ENCODE measurements around the gene GNAO1.

Gene GNAO1

GRCh38 chr16:56316545-56316944 lies 125.3 kb downstream of the GNAO1 start:
- no peak for DNase-seq

GRCh38 chr16:56317998-56318826 lies 126.9 kb downstream of the GNAO1 start:
- peak; percentile 31 for DNase-seq

- no peak for DNase-seq
These were observed 127.5 kb downstream of the GNAO1 start for GRCh38 chr16:56318827-56319140.

DNA sequence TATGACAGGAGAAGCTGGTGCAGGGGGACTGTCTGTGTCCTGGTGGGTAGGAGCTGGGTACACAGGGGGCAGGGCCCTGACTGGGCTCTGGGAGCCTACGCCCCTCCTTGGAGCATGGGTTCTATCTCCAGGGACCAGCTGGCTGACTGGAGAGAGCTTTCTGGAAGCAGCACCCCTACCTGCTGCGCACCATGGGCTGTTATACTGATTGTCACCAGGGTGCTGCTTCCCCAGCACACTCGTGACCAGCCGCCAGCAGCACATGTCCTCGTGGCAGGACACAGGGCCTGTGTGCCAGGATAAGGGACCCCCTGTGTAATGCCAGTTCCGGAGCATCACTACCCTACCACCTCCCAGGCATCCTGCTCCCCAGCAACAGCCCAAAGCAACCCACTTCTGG lies 128.1 kb downstream of the GNAO1 start:
- no peak for DNase-seq

DNA sequence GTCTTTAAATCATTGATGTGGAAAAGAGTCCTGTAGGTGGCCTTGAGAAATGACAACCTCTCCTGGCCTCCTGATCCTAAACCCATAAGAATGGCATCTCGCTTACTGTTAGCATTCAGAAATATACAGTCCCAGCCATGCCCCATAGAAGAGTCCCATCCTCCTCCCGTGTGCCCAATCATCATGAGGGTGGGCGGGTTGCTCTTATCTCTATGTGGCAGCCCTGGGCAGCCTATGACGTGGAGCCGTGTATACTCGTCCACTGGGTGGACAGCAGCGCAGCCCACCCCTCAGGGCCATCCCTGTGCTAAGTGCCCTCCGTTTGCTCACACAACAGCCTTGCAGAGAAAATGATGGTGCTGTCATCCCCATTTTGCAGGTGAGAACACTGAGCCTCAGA lies 128.8 kb downstream of the GNAO1 start:
- DNase-seq, result no peak

DNA sequence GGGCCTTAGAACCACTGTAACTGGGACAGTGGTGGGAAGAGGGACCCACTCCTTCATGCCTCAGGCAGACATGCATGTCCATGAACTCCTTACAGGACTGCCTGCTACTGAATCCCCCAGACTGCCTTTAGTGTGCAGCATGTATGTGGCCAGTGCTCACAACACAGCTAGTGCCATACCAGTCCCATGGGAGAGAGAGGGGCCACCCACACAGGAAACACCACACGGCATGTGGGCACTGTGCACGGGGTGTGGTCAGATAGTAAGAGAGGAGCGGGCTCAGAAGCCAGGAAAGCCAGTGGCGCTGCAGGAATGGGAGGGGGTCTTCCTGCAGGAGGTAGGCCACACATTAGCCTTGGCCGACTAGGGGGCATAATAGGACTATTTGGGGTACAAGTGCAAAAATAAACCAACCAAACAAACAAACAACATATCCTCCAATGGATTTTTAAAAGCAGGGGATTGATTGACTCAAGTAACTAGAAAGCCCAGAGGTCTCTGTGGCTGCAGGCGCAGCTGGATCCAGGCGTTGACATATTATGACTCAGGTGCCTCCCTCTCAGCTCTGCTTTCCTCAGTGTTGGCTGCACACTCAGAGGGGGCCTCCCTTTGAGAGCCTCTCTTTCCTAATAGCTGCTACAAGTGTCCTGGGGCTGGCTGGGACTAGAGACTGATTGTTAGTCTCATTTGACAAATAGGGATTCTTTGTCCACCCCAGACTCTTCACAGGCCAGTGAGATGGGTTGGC lies 129.7 kb downstream of the GNAO1 start:
- DNase-seq, result no peak

GRCh38 chr16:56321571-56321970 lies 130.3 kb downstream of the GNAO1 start:
- no peak for DNase-seq

- DNase-seq, result no peak
These were observed 133.1 kb downstream of the GNAO1 start for GRCh38 chr16:56324406-56324805.

DNA sequence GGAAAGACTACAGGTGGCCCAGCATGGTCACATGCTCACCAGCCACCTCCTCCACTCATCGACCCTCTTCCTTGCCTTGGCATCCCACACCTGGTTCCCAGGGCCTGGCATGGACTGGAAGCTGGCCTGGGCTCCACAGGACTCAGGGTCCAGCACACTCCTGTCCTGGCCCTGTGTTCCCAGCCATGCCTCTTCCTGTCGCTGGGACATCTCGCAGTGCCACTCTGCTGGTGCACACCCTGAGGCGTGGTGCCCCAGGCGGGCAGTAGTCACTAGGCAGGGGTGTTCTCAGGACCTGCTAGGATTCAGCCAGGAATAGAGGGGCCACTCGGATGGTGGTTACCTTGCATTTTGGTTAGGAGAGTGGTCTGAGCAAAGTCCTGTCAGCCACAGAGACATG lies 134.7 kb downstream of the GNAO1 start:
- DNase-seq, result no peak

- DNase-seq, result no peak
These were observed 136.0 kb downstream of the GNAO1 start for GRCh38 chr16:56327071-56327928.

DNA sequence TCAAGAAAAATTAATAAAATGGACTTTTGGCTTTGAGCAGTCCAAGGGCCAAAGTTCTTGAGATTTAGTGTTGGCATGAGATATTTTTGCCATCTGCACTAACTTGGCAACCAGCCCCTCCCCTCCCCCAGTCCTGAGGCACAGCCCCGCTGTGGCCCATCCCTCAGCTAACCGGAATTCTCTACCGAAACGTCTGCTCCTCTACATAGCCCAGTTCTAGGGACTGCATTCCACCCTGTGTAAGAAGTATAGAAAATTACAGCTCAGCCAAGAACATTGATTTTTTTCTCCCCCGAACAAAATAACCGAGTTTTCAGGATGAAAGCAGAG lies 136.6 kb downstream of the GNAO1 start:
- no peak for DNase-seq

- no peak for DNase-seq
These were observed 137.2 kb downstream of the GNAO1 start for GRCh38 chr16:56328276-56329022.

DNA sequence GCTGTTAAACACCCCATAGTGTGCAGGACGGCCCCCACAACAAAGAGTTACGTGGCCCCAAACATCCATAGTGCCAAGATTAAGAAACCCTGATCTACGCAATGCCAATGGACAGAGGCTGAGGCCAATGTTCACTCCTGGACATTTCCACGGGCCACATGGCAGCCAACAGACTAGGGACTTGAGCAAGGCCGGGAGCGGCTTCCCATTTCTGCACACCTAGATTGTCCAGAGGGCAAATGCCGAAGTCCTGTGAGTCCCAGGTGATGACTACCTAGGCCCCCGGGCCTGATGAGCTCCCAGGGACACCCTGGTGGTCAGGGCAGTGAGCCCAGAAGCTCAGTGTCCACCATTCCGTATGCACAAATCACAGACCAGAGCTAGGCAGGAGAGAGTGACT lies 138.6 kb downstream of the GNAO1 start:
- DNase-seq, result no peak

DNA sequence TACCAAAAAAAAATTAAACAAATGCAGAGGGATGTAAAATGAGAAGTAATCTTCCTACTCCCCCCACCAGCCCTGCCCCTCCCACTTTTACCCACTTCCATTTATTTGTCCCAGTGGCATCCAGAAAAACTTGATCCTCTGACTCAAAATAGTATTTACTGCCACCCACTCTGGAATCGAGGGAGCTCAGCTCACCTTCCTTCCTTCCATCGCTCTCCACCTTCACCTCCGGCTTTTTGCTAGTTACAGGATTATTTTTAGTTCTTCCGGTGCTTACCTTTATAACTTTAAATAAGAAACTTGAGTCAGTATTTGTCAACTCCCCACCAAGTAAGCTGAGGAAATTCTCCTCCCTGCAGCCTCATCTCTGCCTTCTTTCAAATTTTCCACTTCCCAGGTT lies 139.2 kb downstream of the GNAO1 start:
- no peak for DNase-seq

DNA sequence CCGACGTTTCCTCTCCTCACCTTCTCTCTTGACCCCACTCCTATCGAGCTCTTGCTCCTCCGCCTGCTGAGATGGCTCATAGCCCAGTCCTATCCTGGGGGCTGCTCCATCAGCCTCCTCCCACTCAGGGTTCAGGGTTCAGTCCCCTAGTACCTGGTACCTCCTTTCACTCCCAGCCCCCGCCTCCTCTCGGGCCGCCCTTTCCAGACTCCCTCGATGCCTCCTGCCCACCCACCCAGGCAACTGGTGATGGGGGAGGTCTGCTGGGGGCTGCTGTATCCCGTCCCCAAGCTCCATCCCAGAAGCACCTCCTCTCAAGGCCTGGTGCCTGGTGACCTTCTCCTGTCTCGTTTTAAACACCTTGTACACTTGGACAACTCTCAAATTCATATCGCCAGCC lies 140.1 kb downstream of the GNAO1 start:
- no peak for DNase-seq

- DNase-seq, result no peak
These were observed 140.6 kb downstream of the GNAO1 start for GRCh38 chr16:56331915-56332314.

DNA sequence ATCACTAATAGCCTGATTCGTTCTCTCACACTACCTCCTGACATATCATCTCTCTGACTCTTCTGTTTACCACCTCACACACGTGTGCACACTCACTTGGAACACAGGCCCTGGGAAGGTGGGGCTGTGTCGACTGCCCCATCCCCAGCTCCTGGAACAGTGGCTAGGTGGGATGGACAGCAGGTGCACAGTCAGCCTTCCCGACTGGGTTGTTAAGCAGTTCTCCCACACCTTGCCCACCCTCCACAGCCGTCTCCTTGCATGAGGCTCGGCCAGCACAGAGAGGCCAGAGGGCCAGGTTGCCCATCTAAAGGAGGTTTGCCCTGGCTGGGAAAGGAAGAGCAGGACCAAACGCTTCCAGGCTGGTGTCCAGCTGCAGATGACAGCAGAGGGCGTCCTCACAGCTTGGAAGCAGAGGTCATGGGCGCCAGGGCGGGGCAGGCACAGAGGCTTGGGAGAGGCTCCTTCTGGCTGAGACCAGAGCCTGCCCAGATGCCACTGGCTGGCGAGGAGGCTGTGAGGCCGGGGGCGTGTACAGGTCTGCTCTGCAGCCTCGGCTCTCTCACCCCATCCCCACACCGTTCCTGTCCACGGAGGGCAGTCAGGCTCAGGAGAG lies 141.3 kb downstream of the GNAO1 start:
- no peak for DNase-seq

DNA sequence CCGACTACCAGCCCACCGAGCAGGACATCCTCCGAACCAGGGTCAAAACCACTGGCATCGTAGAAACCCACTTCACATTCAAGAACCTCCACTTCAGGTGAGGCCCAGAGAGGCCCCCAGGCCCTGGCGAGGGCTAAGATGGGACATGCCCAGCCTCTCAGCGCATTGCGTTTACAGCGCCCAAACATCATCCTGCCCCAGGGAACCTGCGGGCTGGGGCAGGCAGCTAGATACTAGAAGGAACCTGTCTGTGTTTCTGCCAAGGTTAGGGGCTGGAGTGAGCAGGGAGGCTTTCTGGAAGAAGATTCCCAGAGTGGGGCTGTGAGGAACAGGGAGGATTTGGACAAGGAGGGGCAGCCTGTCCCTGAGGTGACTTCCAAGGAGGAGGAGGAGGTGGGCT lies 143.5 kb downstream of the GNAO1 start:
- DNase-seq, result no peak

DNA sequence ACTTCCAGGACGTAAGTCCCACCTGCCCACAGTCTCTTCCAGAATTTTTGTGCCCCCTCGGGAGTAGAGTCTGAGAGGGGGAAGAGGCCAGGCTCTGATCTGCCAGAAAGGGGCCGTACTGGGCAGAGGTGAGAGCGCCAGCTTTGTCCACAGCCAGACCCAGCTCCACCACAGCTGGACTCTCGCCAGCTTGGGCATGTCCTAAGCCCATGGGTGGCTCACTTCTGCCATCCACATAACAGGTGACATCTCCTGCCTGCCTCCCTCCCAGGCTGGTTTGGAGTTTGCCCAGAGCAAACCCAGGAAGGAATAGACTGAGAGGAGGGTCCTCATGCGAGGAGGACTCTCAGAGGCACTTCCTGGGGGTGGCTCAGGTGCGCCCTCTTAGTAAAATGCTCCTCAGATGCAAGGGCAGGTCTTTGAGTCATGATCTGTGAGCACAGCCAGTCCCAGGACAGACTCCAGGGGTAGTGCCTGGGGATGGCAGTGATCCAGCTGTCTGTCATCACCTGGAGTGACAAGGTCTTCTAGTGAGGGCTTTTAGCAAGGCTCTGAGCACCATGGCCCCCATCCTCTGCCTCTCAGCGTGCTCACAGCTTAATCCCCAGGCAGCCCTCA lies 144.9 kb downstream of the GNAO1 start:
- no peak for DNase-seq

GRCh38 chr16:56336711-56337110 lies 145.4 kb downstream of the GNAO1 start:
- DNase-seq, result no peak

- no peak for DNase-seq
These were observed 146.0 kb downstream of the GNAO1 start for GRCh38 chr16:56337131-56337857.

Data from KG1 (cell line).